ENCODE results near the gene NPL. TPM values are rescaled to one million over a fixed set of nuclear protein-coding genes. Genes with fewer than 3 reads are reported as not detected.

Gene NPL
- polyA plus RNA-seq, 1 donor (not counting 4 experiments of a cell fraction or from before 2014, with no cell fraction given): 9.0 TPM

DNA sequence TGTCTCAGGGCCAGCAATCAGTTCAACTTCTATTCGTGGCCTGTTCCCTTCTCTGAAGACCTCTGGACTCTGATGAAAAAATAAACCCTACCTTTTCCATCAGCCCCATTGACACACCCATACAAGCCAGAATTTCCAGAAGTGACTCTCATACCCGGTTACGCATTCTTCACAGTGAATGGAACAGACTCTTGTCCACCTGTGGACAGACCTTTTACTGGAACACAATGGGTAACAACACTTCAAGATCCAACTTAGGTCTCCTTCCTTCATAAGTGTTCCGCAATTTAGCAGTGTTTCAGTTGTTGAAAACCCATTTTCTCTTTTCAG, 2.6 kb upstream of the NPL start:
- H3K4me2 ChIP-seq (ENCODE audit: control insufficient read depth, extremely low read depth, insufficient read depth, low read depth, low read length): no peak overlapping the region
- no peaks in the 10 kb centered on the region for H3K9me1 ChIP-seq (ENCODE audit: control insufficient read depth, extremely low read depth, insufficient read depth, low read length)
- dilution Hi-C loops (cut with MboI; ENCODE audit: extremely low pct_ligation_motif_present, low sequenced_read_pairs): loop anchor here (25.0 kb wide), 1 partner anchor 200 kb away; the partner anchor contains the start of gene RNASEL
- no peaks in the 10 kb centered on the region for H4K20me1 ChIP-seq (ENCODE audit: control insufficient read depth, extremely low read depth, insufficient read depth, low read length)
- H3K79me2 ChIP-seq (ENCODE audit: control insufficient read depth, insufficient read depth, low read length): no peaks in the 10 kb centered on the region
- H3K4me3 ChIP-seq (ENCODE audit: control insufficient read depth in 2 of 3, extremely low read depth in 1 of 3, insufficient read depth in 2 of 3, low read depth in 1 of 3, low read length in 3 of 3): no peak overlapping the region
- H2AFZ ChIP-seq (ENCODE audit: control insufficient read depth, low read length): no peak overlapping the region
- peaks cover 9% of the 10 kb centered on the region for H3K4me1 ChIP-seq (ENCODE audit: control insufficient read depth, extremely low read depth, insufficient read depth, low read length)
- no peaks in the 10 kb centered on the region for H3K9me3 ChIP-seq (ENCODE audit: control insufficient read depth, low read depth, low read length)
- TF ChIP-seq EZH2 (IDR thresholded peaks at IDR 0.05; ENCODE audit: low read length): no peak
- TF ChIP-seq, protein P1, sequence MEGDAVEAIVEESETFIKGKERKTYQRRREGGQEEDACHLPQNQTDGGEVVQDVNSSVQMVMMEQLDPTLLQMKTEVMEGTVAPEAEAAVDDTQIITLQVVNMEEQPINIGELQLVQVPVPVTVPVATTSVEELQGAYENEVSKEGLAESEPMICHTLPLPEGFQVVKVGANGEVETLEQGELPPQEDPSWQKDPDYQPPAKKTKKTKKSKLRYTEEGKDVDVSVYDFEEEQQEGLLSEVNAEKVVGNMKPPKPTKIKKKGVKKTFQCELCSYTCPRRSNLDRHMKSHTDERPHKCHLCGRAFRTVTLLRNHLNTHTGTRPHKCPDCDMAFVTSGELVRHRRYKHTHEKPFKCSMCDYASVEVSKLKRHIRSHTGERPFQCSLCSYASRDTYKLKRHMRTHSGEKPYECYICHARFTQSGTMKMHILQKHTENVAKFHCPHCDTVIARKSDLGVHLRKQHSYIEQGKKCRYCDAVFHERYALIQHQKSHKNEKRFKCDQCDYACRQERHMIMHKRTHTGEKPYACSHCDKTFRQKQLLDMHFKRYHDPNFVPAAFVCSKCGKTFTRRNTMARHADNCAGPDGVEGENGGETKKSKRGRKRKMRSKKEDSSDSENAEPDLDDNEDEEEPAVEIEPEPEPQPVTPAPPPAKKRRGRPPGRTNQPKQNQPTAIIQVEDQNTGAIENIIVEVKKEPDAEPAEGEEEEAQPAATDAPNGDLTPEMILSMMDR (optimal IDR thresholded peaks at IDR 0.05 in 1 of 3, IDR thresholded peaks at IDR 0.05 in 1 of 3, conservative IDR thresholded peaks at IDR 0.05 in 1 of 3; ENCODE audit: extremely low read depth in 1 of 3, insufficient read depth in 2 of 3, low read length in 3 of 3): no peak
- H3K27me3 ChIP-seq (ENCODE audit: control insufficient read depth, extremely low read depth, insufficient read depth, low read length): peaks cover 7% of the 10 kb centered on the region
- H3K27ac ChIP-seq (ENCODE audit: control insufficient read depth, insufficient read depth, low read length): no peak overlapping the region
- no peak overlapping the region for H3K9ac ChIP-seq (ENCODE audit: control insufficient read depth, extremely low read depth, insufficient read depth, low read length)
- DNase-seq (ENCODE audit: low read depth, low spot score) (no peak), FAIRE-seq (no peak)
- no peaks in the 10 kb centered on the region for H3K36me3 ChIP-seq (ENCODE audit: control insufficient read depth in 2 of 2, extremely low read depth in 1 of 2, insufficient read depth in 2 of 2, low read length in 2 of 2)

DNA sequence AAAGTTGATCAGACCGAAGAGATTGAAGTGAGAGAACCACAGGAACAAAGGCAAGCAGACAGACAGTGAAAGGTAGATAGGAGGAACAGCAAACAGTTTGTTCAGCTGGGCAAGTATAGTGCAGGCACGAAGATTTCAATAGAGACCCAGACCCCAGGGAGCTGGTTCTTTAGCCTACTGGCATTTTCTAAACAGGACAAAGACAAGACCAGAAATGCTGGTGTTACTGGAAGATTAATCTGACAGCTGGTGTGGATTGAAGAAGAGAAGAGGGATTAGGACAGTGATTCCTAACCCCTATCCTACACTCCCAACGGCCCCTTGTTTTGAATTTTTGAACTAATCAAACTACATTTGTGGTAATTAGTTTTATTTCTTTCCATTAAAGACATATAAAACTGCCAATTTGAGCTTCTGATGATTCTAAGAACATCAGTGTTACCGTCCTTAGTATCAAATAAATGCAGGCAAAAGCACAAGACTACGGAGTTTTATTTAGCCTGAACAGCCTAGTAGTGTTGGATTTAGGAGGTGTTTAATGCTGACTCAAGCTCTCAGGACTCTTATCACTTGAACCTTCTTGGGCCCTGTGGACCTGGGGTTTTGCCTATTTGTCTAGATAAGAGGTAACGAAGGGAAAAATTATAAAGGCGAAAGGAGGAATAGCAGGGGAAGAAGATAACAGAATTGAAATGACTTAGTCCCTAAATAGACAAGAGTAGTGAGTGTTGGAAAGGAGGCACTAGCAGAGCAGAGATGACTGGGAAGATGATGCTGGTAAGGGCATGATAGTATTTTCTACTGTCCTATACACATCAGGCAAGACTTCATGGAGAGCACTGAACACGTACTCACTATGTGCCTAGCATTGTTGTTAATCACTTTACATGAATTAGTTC, 2.0 kb downstream of the NPL start:
- no peak for FAIRE-seq

More for the DNA sequence above, 2.0 kb downstream of the NPL start:
- Histone ChIP-seq H3K4me3 (ENCODE audit: control insufficient read depth in 2 of 3, extremely low read depth in 1 of 3, insufficient read depth in 2 of 3, low read depth in 1 of 3, low read length in 3 of 3) (no peak overlapping the region), H3K27ac (ENCODE audit: control insufficient read depth, insufficient read depth, low read length) (no peak overlapping the region), H3K4me2 (ENCODE audit: control insufficient read depth, extremely low read depth, insufficient read depth, low read depth, low read length) (no peak overlapping the region), H3K79me2 (ENCODE audit: control insufficient read depth, insufficient read depth, low read length) (no peaks in the 10 kb centered on the region), H3K27me3 (ENCODE audit: control insufficient read depth, extremely low read depth, insufficient read depth, low read length) (peaks cover 7% of the 10 kb centered on the region), H4K20me1 (ENCODE audit: control insufficient read depth, extremely low read depth, insufficient read depth, low read length) (no peaks in the 10 kb centered on the region), H3K9me3 (ENCODE audit: control insufficient read depth, low read depth, low read length) (no peaks in the 10 kb centered on the region), H3K9me1 (ENCODE audit: control insufficient read depth, extremely low read depth, insufficient read depth, low read length) (no peaks in the 10 kb centered on the region), H3K4me1 (ENCODE audit: control insufficient read depth, extremely low read depth, insufficient read depth, low read length) (peaks cover 18% of the 10 kb centered on the region), H3K36me3 (ENCODE audit: control insufficient read depth in 2 of 2, extremely low read depth in 1 of 2, insufficient read depth in 2 of 2, low read length in 2 of 2) (no peaks in the 10 kb centered on the region), H3K9ac (ENCODE audit: control insufficient read depth, extremely low read depth, insufficient read depth, low read length) (no peak overlapping the region), H2AFZ (ENCODE audit: control insufficient read depth, low read length) (no peak overlapping the region)
- TF ChIP-seq EZH2 (IDR thresholded peaks at IDR 0.05; ENCODE audit: low read length): no peak
- TF ChIP-seq, protein P1 (optimal IDR thresholded peaks at IDR 0.05 in 1 of 3, IDR thresholded peaks at IDR 0.05 in 1 of 3, conservative IDR thresholded peaks at IDR 0.05 in 1 of 3; ENCODE audit: extremely low read depth in 1 of 3, insufficient read depth in 2 of 3, low read length in 3 of 3): no peak
- DNase-seq (ENCODE audit: low read depth, low spot score): no peak
- dilution Hi-C loops (cut with MboI; ENCODE audit: extremely low pct_ligation_motif_present, low sequenced_read_pairs): loop anchor here (25.0 kb wide), 1 partner anchor 204 kb away; the partner anchor contains the start of gene RNASEL

All from keratinocyte (primary cell).